ENCODE measurements around the gene CACNG3.

Gene CACNG3

DNA sequence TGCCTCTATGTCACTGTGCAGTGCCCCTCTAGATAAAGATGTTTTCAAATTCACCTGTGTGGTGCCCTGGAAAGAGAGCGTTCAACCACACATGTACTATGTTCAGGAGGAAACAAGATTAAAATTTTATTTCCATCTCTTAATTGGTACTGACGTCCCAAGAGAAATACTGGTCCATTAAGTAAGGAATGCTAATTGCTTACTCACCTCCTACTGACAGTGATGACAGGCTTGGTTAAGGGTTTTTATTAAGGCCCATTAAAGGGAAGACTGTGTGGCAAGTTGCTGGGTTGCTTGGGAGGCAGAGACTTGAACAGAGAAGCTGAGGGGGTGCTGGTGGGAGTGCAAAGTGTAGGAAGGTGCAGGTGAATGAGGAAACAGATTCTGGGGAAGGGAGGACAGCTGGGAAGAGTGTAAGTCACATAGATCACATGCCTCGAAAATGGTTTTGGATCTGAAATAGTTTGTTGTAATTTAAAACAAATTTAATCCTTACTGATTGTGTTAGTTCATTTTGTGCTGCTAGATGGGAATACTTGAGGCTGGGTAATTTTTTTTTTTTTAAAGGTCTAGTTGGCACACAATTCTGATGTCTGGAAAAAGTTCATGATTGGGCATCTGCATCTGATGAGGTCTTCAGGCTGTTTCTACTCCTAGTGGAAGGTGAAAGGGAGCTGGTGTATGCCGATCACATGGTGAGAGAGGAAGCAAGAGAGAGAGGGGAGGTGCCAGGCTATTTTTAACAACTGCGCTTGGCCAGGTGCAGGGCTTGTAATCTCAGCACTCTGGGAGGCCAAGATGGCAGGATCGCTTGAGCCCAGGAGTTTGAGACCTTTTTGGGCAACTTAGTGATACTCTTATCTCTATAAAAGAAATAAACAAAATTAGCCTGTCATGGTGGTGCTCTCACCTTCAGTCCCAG is 140.5 kb downstream of the CACNG3 start:
- DNase-seq (ENCODE audit: low read depth, low spot score): no peak

DNA sequence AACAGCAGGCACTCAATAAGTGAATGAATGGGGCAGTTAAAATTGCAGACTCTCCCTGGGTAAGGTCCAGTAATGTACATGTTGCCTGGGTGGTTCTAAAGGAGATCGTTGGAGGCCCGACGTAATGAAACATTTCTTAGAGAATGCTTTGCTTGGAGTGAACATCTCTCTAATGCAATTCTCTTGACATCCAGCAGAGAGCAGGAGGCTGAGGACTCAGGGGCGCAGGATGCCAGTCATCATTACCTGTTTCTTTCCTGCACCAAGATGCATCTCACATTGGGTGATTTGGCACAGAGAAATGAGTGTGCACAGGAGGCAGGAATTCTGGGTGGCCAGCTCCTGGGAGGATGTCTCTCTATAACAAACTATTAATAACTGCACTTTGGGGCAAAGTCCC is 152.9 kb downstream of the CACNG3 start:
- no peak for DNase-seq (ENCODE audit: low read depth, low spot score)
